ENCODE data around the gene FAM43B.

FAM43B gene

GRCh38 chr1:20552728-20553445 lies 514 bp downstream of the FAM43B start:
- DNase-seq = no peak

GRCh38 chr1:20555025-20555757 lies 2.8 kb downstream of the FAM43B start:
- DNase-seq = no peak

- no peak for DNase-seq
These were observed 3.4 kb downstream of the FAM43B start for GRCh38 chr1:20555758-20556120.

GRCh38 chr1:20558191-20558590 lies 5.8 kb downstream of the FAM43B start:
- DNase-seq = no peak

DNA sequence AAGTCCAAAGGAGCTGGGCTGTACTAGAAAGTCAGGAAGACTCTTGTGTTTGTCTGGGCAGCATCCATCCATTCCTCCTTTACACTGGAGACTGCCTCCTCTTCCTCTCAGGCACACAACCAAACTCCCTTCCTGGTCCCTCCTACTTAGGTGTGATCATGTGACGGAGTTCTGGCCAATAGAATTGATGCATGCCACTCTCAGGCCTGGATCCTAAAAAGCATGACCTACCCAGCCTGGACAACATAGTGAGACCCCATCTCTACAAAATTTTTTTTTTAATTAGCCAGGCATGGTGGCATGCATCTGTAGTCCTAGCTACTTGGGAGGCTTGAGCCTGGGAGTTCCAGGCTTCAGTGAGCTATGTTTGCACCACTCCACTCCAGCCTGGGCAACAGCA lies 8.6 kb downstream of the FAM43B start:
- no peak for DNase-seq

DNA sequence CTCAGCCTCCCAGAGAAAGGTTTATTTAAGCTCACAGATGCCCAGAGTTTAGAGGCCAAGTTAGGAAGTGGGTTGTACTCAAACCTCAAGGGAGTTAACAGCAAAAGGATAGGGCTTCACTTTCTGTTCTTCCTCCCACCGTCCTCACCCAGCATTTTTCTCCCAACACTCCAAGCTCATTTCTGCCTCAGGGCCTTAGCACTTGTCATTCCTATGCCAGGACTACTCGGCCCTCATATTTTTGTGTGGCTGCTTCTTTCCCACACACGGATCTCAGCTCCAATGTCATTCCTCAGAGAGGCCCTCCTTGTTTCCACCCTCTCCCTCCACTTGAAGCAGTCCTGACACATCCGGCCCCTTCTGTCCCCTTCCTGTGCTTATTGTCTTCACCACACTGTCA lies 12.9 kb downstream of the FAM43B start:
- DNase-seq = no peak

DNA sequence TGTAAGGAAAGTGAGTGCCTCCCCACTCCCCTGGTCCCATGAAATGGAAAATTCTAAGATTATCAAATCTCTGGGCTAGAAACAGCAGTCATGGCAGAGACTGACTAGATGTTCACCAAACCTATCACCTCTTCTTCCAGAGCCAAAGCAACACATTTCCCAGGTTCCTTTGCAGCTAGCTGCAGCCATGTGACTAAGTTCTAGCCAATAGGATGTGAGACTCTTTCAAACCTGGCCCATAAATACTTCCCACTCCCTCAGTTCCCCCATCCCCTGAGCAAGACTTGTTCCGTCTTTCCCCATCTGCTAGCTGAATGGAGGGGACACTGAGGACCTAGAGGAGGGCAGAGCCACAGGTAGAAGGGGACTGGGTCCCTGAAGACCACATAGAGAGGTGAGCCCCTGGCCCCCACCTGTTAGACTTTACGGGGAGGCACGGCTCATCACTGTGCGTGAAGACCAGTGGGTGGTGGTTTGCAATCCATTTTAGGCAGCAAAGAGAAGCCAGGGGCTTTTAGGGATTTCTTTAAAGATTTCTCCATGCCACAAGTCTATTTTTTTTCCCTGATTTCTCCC lies 17.2 kb downstream of the FAM43B start:
- DNase-seq = no peak

DNA sequence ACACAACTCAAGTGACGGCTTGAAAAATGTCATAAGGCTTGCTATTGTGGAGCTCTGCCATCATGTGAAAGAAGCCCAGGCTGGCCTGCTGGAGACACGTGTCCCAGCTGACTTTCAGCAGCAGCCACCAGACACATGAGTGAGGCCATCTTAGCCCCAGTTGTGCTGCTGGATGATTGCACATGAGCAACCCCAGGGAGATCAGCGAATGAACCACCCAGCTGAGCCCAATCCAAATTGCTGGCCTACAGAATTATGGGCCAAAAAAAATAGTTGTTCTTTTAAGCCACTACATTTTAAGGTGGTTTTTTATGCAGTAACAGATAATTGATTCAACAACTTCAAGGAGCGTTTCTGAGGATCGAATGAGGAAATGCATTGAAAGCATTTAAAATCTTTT lies 19.1 kb downstream of the FAM43B start:
- no peak for DNase-seq

GRCh38 chr1:20573987-20574386 lies 21.6 kb downstream of the FAM43B start:
- no peak for DNase-seq

- DNase-seq = peak; percentile 49
These were observed 22.5 kb downstream of the FAM43B start for GRCh38 chr1:20574686-20575540.

- no peak for DNase-seq
These were observed 23.4 kb downstream of the FAM43B start for GRCh38 chr1:20575541-20576336.

DNA sequence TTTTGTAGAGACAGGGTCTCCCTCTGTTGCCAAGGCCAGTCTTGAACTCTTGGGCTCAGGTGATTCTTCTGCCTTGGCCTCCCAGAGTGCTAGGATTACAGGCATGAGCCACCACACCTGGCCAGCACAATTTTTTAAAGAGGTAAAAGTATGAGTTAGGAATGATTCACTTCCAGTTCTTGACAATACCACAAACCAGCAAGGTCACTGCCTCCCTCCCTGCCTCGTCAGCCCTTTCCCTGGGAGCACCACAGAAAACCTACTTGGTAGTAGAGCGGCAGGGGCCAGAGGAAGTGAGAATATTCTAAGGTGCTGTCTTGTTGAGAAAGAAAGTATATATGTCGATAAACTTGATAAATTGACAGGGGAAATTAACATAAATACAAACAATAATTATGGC lies 25.7 kb downstream of the FAM43B start:
- no peak for DNase-seq

- no peak for DNase-seq
These were observed 26.5 kb downstream of the FAM43B start for GRCh38 chr1:20578721-20579395.

DNA sequence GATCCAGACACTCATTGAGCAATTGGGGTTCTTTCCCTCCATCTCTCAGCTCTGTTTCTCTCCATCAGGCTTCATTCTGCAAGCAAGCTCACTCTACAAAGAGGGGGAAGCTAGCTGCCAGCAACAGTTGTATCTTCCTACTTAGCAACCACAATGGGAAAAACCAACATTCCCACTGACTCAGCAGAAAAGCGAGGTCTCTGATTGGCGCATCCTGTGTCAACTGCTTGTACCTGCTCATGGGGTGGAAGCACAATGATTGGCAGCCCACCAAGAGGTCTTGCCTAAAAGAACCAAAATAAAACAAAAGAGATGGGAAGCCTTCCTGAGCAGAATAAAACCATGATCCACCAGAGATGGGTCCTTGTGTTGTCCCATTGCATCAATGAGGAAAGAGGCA lies 32.5 kb downstream of the FAM43B start:
- DNase-seq = no peak

GRCh38 chr1:20586953-20587660 lies 34.7 kb downstream of the FAM43B start:
- no peak for DNase-seq

DNA sequence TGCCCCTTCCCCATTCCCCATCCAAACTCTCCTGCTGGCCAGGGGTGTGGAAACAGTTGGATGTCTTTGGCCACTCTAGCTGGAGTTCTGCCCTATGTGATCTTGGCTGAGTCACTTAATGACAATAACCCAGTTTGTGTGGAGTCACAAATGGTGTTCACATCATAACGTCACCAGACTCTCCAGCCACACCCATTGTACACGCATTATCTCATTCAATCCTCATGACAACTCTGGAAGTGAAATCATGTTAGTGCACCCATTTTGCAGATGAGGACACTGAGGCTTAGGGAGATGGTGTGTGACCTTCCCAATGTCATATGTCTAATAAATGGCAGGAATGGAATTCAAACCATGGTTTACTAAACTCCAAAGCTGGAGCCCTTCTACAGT lies 35.3 kb downstream of the FAM43B start:
- DNase-seq = no peak

- no peak for DNase-seq
These were observed 36.4 kb downstream of the FAM43B start, which contains the start of gene CDA for GRCh38 chr1:20588634-20589225. Gene CDA, plus strand, starts transcription at chr1:20589097. Its CDS starts 33 bp downstream, at chr1:20589130.

DNA sequence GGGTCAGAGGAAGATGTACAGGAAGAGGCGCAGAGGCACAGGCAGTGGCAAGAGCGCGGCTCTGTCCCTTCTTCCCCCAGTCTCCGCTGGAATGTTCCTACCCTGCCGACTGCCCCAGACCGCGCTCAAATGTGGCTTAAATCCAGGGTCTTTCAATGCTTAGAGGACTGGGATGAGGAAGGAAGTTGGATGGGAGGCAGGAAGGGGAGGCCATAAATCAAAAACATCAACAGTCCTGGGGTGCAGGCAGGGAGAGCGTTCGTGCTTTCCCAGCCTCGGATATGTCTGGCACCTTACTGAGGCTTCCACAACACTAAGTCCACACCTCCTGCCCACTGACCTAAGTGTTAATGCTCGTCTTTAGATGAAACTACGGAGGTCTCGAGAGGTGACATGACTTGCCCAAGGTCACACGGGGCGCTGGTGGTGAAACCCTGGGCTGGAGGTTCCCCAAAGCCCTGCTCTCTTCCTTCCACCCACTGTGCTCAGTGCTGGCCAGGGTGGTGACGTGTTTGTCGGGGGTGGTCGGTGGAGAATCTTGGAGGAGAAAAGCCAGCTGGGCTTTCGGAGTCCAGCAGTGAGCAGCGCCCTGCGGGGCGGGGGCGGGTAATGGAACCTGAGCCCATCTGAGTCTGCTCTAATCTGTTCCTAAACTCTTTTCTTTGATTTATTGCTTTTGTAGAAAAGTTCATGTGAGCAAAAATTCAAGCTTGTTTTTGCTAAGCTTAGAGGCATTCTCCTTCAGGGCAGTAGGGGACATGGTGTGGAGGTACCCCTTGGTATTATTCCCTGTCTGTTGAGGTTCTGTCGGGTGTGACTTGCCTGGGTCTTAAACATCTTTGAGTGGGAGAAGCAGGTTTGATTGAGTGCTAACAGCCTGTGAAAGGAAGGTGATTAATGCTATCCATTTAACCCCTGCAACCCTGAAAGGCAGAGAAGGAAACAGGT lies 37.2 kb downstream of the FAM43B start:
- DNase-seq = no peak

GRCh38 chr1:20590306-20590777 lies 38.0 kb downstream of the FAM43B start:
- no peak for DNase-seq
